Head of caudate nucleus (tissue), 42 donors: ENCODE results near the gene SPATA16.
A peak's percentile ranks its signal among the peaks of the same experiment; 100 is the strongest.
"Not testable (repeated sequence)": the region's sequence is repeated elsewhere in the genome, so short reads cannot be mapped to it uniquely, and the experiment has no call there.

Experiments
- DNase-seq, 42 donors: peaks; one replicate each; pipeline versions ENCODE4 v3.0.0 to v3.0.0-alpha.2; 2020 to 2021; ENCODE audit warnings: mixed read lengths in 7 of 42
- intact Hi-C: fragments of 100-400 bp; cut with DNase I; formaldehyde crosslinking; loops from one replicate; pipeline ENCODE4 v1.15.0; 2022

SPATA16 gene

GRCh38 chr3:172914854-172915253, 226.2 kb downstream of the SPATA16 start:
- intact Hi-C loops, result no loop called here
- DNase-seq, result no peak

- no peak for DNase-seq
- intact Hi-C loops, result no loop called here
Observed at GRCh38 chr3:172913911-172914655, 227.0 kb downstream of the SPATA16 start.

DNA sequence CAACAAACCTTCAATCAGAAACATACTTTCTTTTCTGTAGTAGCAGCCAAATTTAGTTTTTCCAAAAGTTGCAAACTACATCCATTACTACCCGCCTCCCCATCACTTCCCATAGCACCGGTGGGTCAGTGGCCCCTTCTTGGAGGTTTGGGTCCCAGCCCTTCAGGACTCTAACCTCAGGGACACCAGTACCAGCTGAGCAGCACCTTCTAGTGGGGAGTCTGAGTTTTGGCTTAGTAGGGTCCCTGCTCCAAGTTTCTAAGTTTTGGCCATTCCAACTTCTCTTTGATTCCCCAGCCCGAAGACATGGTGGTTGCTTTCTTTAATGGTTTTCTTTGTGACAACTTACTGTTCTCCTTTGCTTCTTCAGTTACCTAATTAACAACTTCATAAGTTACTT, 229.9 kb downstream of the SPATA16 start:
- intact Hi-C loops, result no loop called here
- no peak for DNase-seq

GRCh38 chr3:172908771-172909270, 232.2 kb downstream of the SPATA16 start:
- intact Hi-C loops, result no loop called here
- DNase-seq, result no peak

GRCh38 chr3:172905451-172905850, 235.6 kb downstream of the SPATA16 start:
- no peak for DNase-seq
- intact Hi-C loops, result no loop called here

GRCh38 chr3:172904711-172905373, 236.2 kb downstream of the SPATA16 start:
- intact Hi-C loops, result no loop called here
- no peak for DNase-seq

- peak in 3 of 42 donors; percentile 4 to 10 (median 8) for DNase-seq
- intact Hi-C loops, result no loop called here
Observed at GRCh38 chr3:172903642-172904320, 237.3 kb downstream of the SPATA16 start.

GRCh38 chr3:172892158-172892557, 248.9 kb downstream of the SPATA16 start:
- intact Hi-C loops, result no loop called here
- no peak for DNase-seq

DNA sequence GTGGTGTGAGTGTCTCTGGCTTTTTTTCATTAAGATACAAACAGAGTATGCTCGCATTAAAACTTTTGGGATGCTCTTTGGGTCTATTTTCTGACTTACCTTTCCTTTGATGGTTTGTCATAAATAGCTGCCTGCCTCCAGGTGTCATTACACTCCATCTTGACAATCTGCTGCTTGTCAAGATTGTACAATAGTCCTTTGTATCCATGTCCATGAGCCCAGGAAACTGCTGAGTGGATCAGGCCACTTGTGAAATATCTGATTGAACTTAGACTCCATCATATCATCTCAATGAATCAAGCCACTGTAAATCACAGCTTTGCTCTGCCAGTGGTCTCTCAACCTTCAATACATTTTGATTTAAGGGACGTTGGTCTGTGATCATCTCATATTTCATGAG, 255.3 kb downstream of the SPATA16 start:
- DNase-seq, result no peak
- intact Hi-C loops, result no loop called here

GRCh38 chr3:172882563-172882962, 258.5 kb downstream of the SPATA16 start:
- intact Hi-C loops, result no loop called here
- DNase-seq, result no peak

DNA sequence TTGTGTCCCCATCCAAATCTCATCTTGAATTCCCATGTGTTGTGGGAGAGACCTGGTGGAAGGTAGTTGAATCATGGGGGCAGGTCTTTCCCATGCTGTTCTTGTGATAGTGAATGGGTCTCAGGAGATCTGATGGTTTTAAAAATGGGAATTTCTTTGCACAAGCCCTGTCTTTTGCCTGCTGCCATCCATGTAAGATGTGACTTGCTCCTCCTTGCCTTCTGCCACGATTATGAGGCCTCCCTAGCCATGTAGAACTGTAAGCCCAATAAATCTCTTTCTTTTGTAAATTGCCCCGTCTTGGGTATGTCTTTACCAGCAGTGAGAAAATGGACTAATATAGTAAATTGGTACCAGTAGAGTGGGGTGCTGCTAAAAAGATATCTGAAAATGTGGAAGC, 261.7 kb downstream of the SPATA16 start:
- DNase-seq, intact Hi-C loops: not testable (repeated sequence)

DNA sequence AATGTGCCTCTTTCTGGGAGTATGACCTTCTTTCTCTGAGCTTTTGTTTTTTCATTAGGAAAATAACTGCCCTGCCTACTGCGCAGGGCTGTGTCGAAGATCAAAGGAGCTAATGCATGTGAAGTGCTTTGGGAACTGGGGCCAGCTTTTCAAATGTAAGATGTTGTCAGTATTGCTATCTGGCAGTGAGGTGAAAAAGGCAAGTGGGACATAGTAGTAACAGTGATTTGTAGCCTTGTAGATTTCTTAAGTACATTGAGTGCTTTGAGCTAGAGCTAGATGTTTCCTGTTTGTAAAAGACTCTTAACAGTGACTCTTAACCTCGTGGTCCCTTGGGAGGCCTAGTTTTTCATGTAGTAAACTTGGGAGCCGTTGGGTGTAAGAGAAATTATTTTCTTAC, 264.0 kb downstream of the SPATA16 start:
- no peak for DNase-seq
- intact Hi-C loops, result no loop called here

DNA sequence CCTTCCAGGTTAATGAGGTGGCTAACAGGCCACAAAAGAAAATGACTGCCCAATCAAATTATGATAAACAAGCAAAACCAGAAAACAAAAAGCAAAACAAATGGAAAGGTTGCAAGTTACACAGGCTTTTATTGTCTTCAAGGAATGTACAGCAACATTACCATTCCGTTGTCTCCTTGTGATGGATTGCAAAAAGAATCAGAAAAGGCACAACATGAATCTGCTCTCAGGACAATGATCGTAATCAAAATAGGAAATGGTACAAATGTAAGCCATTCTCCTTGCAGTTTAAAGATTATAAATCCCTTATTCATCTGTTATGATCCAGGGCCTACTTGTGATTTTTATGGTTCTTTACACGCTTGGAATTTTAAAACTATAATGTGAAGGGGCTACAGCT, 264.7 kb downstream of the SPATA16 start:
- intact Hi-C loops, result no loop called here
- DNase-seq, result no peak

- DNase-seq, result no peak
- intact Hi-C loops, result no loop called here
Observed at GRCh38 chr3:172875039-172875438, 266.0 kb downstream of the SPATA16 start.

DNA sequence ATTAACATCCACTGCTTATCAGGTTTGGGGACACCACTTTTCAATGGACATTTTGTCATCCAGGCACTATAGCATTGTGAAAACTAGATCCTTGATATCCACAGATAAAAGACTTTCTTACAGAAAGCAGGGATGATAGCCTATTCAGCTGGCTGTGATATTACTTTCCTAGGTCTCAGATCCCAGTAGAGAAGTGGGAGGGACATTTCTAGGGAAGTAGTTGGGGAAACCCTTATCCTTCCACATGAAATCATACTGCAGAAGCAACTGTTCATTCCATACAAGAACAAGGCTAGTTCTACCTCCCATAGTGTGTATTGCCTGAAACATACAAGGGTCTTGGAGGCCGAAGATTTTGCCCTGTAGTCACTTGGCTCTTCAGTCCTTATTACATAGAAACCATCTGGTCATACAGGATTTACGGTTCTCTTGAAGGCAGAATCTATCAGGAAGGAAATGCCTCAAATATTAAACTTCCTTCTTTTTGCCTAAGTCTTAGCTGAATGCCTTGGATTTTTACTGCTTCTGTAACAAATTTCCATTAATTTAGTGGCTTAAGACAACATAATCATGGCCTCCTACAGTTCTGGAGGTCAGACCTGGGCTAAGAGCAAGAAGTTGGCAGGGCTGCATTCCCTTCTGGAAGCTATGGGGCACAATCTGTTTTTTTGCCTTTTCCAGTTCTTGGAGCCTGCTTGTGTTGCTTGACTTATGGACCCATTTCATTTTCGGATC, 271.1 kb downstream of the SPATA16 start:
- intact Hi-C loops, result no loop called here
- no peak for DNase-seq

DNA sequence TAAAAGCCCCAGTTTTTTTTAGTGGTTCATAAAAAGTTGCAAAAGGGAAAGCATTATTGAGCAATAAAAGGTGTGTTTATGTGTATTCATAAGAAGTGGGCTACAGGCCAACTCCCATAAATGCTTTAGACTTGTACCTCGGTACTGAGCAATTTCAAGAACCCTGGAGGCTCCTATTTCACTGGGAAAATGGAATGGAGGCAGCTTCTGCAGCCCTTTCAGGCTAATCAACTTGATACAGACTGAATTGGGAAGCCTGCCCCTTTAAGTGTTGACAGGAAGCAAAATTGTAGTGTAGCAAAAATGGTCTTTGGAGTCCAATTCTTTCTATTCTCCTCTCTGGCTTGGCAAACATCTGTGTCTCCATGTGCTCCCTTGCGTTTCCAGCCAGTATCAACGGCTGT, 271.7 kb downstream of the SPATA16 start:
- intact Hi-C loops, result no loop called here
- no peak for DNase-seq

DNA sequence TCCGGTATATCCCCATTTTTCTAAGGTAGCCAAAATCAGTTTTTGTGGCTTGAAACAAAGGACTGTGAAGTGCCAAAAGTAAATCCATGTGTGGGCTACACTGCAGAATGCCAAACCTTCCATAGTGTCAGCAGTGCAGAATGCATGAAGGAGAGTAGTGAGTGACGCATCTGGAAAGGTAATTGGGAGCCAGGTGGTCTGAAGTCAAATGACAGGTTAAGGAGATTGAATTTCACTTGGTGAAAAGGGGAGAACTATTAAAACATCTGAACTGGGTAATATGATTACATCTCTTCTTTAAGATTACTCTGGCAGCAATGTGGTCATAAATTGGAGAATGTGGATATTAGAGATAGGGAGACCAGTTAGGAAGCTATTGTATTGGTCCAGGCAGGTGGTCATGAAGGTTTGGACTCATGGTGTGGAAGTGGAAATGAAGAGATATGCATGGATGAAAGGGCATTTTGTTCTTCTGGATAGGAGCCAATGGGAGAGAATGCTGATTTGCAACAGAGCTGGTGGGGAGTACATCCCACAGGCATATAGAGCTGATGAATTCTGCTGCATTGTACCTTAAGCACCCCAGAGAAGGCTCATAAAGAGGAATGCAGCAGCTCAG, 272.3 kb downstream of the SPATA16 start:
- no peak for DNase-seq
- intact Hi-C loops, result no loop called here

- DNase-seq, intact Hi-C loops: not testable (repeated sequence)
Observed at GRCh38 chr3:172866726-172867350, 274.2 kb downstream of the SPATA16 start.

DNA sequence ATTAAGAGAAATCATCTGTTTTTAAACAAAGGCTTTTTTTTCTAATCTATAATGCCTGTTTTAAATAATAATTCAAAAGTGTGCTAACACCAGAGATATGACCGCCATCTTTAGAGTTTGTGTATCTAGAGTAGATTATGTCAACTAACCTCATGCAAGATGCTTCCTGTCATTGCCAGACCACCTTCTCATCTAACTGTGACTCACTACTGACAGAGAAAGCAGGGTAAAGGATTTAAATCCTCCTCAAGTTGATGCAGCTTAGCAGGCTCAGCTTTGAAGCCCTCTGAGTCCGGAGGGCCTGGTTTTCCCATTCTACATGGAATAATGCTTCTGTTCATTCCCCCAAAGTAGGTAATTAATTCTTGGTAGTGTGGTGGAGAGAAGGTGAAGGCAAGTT, 282.0 kb downstream of the SPATA16 start:
- DNase-seq, result no peak
- intact Hi-C loops, result no loop called here
